Suprapubic skin (tissue), 3 donors: Measurements from ENCODE around the gene SHLD1.

ENCODE experiments used
- EP300 ChIP-seq: sonication (generic); formaldehyde crosslinking; IDR thresholded peaks from one replicate; pipeline ENCODE4 v1.6.1; 2017; ENCODE audit warnings: antibody characterized with exemption
- POLR2A ChIP-seq, 2 donors: fragments of 450-650 bp; IDR thresholded peaks; one replicate each; pipeline ENCODE4 v1.6.1; 2017; ENCODE audit warnings: antibody characterized with exemption in 2 of 2, mild to moderate bottlenecking in 2 of 2, moderate library complexity in 2 of 2
- TF ChIP-seq, protein P1 (sequence below), 2 donors: fragments of 200-600 bp in 1 of 2; fragments of 450-650 bp in 1 of 2; sonication (generic) in 1 of 2; IDR thresholded peaks; one replicate each; pipeline ENCODE4 v1.5.1; 2016 to 2019; ENCODE audit warnings: antibody characterized with exemption in 2 of 2, mild to moderate bottlenecking in 1 of 2, moderate library complexity in 1 of 2

DNA sequence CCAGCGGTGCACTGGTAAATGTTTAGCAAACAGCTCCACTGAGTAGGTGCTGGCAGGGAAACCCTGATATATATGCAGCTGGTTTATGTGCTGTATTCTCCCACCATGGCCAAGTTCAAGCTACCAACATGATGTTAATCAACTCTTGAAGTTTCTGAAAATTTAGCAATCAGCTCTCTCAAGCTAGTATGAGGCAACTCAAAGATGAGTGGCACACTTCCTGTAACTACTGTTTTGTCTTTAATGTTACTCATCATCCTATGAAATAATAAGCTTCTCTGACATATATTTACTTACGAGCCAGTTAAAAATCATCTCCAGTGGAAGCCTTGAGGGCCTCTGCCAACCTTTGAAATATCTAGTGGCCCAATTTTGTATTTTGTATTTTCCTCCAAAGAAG, 145.4 kb downstream of the SHLD1 start:
- TF ChIP-seq, protein P1, sequence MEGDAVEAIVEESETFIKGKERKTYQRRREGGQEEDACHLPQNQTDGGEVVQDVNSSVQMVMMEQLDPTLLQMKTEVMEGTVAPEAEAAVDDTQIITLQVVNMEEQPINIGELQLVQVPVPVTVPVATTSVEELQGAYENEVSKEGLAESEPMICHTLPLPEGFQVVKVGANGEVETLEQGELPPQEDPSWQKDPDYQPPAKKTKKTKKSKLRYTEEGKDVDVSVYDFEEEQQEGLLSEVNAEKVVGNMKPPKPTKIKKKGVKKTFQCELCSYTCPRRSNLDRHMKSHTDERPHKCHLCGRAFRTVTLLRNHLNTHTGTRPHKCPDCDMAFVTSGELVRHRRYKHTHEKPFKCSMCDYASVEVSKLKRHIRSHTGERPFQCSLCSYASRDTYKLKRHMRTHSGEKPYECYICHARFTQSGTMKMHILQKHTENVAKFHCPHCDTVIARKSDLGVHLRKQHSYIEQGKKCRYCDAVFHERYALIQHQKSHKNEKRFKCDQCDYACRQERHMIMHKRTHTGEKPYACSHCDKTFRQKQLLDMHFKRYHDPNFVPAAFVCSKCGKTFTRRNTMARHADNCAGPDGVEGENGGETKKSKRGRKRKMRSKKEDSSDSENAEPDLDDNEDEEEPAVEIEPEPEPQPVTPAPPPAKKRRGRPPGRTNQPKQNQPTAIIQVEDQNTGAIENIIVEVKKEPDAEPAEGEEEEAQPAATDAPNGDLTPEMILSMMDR (IDR thresholded peaks at IDR 0.05), result no peak
- TF ChIP-seq EP300, result no peak
- TF ChIP-seq POLR2A (IDR thresholded peaks at IDR 0.05), result no peak
